ENCODE data around the gene SYCE1L. TPM values are rescaled to one million over a fixed set of nuclear protein-coding genes. Genes with fewer than 3 reads are reported as not detected.

Gene SYCE1L
- total and polyA plus RNA-seq, 3 donors from 2014 or later = 7.8 to 20.7 (median 7.9) TPM

GRCh38 chr16:77166726-77167125 is 32.5 kb upstream of the SYCE1L start:
- DNase-seq = no peak

GRCh38 chr16:77168901-77169300 is 30.3 kb upstream of the SYCE1L start:
- Histone ChIP-seq H3K9me3 (no peaks in the 10 kb centered on the region), H3K36me3 (ENCODE audit: low read depth, missing control alignments) (no peaks in the 10 kb centered on the region), H3K4me3 (no peak overlapping the region), H3K4me1 (no peaks in the 10 kb centered on the region), H3K27me3 (no peaks in the 10 kb centered on the region), H3K27ac (no peak overlapping the region)
- no peak for TF ChIP-seq POLR2A (IDR thresholded peaks at IDR 0.05)
- TF ChIP-seq, protein P1, sequence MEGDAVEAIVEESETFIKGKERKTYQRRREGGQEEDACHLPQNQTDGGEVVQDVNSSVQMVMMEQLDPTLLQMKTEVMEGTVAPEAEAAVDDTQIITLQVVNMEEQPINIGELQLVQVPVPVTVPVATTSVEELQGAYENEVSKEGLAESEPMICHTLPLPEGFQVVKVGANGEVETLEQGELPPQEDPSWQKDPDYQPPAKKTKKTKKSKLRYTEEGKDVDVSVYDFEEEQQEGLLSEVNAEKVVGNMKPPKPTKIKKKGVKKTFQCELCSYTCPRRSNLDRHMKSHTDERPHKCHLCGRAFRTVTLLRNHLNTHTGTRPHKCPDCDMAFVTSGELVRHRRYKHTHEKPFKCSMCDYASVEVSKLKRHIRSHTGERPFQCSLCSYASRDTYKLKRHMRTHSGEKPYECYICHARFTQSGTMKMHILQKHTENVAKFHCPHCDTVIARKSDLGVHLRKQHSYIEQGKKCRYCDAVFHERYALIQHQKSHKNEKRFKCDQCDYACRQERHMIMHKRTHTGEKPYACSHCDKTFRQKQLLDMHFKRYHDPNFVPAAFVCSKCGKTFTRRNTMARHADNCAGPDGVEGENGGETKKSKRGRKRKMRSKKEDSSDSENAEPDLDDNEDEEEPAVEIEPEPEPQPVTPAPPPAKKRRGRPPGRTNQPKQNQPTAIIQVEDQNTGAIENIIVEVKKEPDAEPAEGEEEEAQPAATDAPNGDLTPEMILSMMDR (IDR thresholded peaks at IDR 0.05) = no peak
- no peak for DNase-seq
- intact Hi-C loops (cut with DNase I; ENCODE audit: low total_unique reads) = no loop called here
- 67 to 87% methylated on average over 4 of the region's 4 CpGs for WGBS, 2 donors

More at GRCh38 chr16:77166726-77167125, 32.5 kb upstream of the SYCE1L start:
- no peak for TF ChIP-seq POLR2A (IDR thresholded peaks at IDR 0.05)
- TF ChIP-seq, protein P1 (IDR thresholded peaks at IDR 0.05) = no peak
- Histone ChIP-seq H3K4me1 (no peaks in the 10 kb centered on the region), H3K36me3 (ENCODE audit: low read depth, missing control alignments) (no peaks in the 10 kb centered on the region), H3K27me3 (no peaks in the 10 kb centered on the region), H3K27ac (no peak overlapping the region), H3K9me3 (no peaks in the 10 kb centered on the region), H3K4me3 (no peak overlapping the region)
- intact Hi-C loops (cut with DNase I; ENCODE audit: low total_unique reads) = no loop called here
- WGBS, 2 donors = 59 to 72% methylated on average over 2 of the region's 2 CpGs

DNA sequence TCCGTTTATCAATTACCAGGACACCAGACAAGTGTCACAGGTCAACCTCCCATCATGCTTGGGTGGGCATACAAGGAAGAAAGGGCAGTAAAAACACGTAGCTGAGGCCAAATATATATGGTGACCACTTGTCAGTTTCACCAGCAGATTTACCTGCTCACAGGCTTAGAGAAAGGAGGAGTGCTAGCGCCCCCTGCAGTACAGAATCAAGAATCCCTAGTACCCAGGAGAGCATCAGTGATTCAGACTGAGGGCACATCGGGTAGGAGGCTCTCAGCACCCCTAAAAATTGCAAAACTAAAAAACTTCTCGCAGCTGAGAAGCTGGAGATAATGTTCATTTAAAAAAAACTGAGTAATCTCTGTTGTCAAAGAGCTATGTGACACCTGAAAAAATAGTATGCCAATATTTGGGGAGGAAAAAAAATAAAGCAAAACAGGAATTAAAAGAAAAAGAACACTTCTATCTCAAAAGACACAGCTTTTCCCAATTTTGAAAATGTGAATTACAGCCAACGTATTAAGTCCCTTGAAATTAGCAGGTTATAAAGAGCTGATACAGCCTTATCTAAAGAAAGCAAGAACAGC is 29.5 kb upstream of the SYCE1L start:
- Histone ChIP-seq H3K36me3 (ENCODE audit: low read depth, missing control alignments) (no peaks in the 10 kb centered on the region), H3K4me1 (no peaks in the 10 kb centered on the region), H3K9me3 (no peaks in the 10 kb centered on the region), H3K4me3 (no peak overlapping the region), H3K27me3 (no peaks in the 10 kb centered on the region), H3K27ac (no peak overlapping the region)
- WGBS, 2 donors = 13 to 18% methylated on average over 6 of the region's 6 CpGs
- peak; percentile 80 for DNase-seq
- intact Hi-C loops (cut with DNase I; ENCODE audit: low total_unique reads) = no loop called here
- TF ChIP-seq, protein P1 (IDR thresholded peaks at IDR 0.05) = peak; percentile 13 to 61 (median 56)
- no peak for TF ChIP-seq POLR2A (IDR thresholded peaks at IDR 0.05)

GRCh38 chr16:77170805-77171204 is 28.4 kb upstream of the SYCE1L start:
- DNase-seq = no peak
- no peaks in the 10 kb centered on the region for H3K4me1 ChIP-seq
- no peaks in the 10 kb centered on the region for H3K9me3 ChIP-seq
- no peak overlapping the region for H3K4me3 ChIP-seq
- WGBS, 2 donors = 31 to 40% methylated on average over 4 of the region's 4 CpGs
- H3K27me3 ChIP-seq = no peaks in the 10 kb centered on the region
- TF ChIP-seq POLR2A (IDR thresholded peaks at IDR 0.05) = no peak
- TF ChIP-seq, protein P1 (IDR thresholded peaks at IDR 0.05) = no peak
- H3K27ac ChIP-seq = no peak overlapping the region
- intact Hi-C loops (cut with DNase I; ENCODE audit: low total_unique reads) = no loop called here
- no peaks in the 10 kb centered on the region for H3K36me3 ChIP-seq (ENCODE audit: low read depth, missing control alignments)

All from testis (tissue), 3 donors.